GM21423 (cell line): ENCODE results near the gene ZIC4.

Experiments used
- ATAC-seq: cut with Tn5 transposase; IDR thresholded peaks from one replicate; pipeline ENCODE4 v1.9.1; 2021; ENCODE audit warnings: mild to moderate bottlenecking, moderate library complexity; ENCODE audit not compliant: unreplicated experiment

Gene ZIC4

DNA sequence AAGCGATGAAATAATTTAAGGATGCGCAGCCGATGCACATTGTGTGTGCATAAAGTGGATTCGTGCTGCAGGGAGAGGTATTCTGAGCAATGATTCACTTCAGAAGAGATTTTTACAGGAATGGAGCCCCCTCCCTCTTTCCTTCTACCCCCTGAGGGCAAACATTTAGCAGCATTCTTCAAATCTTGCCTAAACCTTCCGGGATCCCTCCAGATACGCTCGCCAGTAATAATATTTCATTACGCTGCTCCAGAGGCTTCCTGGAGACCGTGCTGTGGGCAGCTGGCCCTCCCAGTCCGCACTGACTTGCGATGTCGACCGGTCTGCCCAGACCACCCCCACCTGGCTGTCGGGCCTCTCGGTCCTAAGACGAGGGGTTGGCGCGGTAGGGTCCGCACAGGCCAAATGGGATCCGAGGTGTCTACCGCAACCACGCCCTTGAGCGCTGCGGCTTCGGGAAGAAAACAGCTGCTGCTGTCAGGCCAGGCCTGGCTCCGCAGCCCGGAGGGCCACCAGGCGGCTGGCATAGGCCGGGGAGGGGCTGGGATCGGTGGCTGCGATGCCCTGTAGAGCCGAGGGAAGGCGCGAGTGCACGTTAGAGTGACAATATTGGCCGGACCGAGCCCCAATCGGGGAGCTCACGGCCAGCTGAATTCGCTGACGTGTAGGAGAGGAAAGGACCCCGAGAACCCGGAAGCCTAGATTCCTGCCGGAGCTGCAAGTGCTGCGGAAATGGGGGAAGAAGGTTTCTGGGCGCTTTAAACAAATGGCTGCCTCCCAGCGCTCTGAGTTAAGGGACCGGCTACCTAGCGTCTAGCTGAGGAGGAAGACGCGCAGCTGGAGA lies 14.3 kb downstream of the ZIC4 start:
- no peak for ATAC-seq

DNA sequence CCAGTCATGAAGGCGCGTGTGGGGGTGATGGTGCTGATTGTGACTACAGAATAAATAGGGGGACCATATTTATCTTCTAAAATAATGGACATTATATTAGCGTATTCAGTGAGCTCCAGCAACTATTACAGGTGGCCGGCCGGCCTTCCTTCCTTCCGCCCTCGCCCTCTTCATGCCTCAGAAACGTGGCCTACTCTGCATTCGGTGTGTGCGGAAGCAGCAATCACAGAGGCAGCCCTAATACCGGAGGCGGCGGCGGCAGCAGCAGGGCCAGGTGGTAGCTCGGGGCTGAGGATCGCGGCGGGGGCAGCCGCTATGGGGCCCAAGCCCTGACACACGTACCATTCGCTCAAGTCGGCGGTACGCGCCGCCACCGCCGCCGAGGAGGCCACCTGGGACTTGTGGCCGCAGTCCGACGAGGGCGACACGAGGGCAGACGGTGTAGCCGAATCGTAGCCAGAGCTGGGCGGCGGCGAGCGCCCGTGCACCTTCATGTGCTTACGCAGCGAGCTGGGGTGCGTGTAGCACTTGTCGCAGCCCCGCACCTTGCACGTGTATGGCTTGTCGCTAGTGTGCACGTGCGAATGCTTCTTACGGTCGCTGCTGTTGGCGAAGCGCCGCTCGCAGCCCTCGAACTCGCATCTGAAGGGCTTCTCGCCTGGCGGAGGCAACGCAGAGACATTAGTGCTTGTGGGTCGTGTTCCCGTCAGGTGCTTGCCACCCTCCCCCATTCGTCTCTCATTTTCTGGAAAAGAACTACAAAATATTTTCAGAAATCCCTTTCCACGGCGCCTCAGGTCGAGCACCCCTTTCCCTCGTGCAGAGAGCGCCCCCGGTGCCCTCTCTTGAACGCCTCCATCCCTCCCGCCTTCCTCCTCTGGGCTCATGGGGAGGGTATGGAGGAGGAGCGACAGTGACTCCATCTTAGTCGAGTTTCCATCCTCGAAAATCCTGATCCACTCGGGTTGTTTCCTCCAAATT lies 15.5 kb downstream of the ZIC4 start:
- ATAC-seq = no peak

DNA sequence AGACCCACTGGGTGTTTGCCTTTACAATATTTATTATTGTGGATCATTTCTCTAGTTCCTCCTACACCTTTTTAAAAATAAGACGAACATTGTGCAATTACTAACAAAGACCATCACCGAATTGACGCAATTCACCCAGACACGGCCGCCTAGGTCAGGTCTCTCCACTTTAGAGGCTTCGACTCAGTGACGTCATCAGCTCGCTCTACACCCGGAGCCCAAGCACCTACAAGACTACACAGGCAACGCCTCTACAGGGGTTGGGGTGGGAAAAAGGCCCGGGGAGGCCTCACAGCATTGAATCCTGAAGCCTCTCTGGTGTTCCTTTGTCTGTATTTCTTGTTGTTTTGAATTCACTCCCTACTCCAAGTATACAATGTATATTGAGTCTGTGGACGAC lies 16.6 kb downstream of the ZIC4 start:
- ATAC-seq = no peak

DNA sequence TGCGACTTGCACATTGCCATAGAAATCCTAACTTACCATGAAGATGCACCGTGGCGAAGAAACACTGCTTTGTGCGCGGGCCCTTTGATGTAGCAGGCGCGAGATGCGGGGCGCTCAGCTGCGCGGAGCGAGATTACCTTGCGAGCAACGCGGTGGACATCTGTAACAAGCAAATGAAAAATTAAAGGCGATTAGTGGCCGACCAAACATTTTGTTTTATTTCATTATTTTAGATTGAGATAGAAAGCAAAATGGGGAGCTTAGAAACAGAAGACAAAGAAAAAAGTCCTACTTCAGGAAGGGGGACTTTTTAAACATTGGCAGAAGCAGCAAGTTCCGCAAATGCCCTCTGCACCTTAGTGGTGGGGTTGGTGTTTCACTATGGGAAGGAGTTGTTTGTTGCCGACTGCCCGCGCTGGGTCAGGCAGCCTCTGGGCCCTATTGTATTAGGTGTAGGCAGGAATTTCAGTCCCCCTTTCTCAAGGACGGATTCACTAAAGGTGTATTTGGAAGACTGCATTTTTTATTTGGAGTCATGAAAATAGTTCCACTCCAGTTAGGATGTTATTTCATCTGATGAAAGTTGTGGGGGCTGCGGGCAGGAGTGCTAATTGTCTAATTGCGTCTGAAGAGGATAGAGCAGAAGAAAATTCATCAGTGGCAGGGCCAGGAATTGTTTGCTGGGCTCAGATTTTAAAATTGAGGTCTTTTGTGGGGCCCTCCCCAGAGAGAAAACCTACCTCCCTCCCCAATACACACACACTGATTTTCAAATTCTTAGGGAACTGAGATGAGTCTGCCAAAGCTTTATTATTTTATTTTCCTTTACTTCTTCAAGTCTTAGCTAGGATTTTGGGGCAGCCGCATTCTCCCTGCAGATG lies 17.4 kb downstream of the ZIC4 start:
- no peak for ATAC-seq

DNA sequence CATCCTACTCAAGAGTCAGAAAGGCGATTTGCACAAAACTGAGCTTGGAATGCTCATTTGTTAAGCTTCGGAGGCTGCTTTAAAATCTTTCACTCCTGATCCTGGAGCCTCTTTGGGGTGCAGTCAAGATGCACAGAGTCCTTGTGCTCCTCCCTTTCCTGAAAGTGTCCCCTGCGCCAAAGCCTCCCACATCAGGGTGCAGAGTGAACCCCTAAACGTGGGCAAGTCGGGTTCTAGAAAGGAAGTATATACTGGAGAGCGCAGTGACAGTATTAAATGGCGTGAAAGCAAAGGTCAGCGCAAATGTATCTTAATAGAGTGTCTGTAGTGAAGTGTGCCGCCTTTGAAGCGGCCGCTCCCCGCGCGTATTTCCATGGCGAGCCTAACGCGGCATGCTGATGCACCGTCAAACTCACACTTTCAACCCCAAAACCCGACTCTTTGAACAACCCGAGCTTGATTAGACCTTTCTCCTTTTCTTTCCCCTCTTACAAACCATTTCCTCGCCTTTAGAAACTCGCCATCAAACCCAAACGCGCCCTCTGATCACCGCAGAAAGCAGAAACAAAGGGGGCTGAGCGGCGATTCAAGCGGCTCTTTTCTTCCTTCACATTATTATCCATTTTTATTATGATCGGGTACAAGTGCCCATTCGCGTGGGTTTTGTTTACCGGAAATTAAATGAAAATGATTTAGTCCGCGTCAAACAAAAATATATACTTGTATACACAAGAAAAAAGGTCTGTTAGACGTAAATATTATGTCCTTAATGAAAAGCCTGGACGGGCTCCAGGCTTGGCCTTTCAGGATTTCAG lies 18.3 kb downstream of the ZIC4 start:
- no peak for ATAC-seq

DNA sequence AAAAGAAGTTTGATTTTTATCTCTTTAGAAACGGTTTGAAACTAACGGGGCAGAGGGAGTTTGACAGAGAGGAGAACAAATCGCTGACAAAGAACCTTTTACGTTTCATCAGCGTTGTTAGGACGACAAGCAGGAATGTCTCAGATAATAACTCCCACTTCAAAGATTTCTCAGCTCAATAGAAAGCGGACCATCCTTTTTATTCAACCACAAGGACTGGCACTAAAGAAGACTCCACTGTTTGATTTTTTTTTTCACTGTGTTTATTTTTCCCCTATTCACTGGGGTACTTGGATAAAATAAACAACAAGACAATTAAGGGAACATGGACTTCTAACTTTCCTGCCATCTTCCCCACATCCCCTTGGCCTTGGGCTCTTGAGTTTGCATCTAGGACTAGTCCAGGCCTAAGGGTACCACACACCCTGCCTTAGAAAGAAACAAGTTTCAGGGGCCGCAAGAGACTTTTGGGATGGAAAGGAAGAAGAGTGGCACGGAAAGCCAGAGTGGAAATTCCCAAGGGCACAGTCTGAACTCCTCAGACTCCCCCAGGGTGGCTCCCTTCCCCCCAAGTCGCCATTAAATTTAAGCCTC lies 19.0 kb downstream of the ZIC4 start:
- no peak for ATAC-seq

DNA sequence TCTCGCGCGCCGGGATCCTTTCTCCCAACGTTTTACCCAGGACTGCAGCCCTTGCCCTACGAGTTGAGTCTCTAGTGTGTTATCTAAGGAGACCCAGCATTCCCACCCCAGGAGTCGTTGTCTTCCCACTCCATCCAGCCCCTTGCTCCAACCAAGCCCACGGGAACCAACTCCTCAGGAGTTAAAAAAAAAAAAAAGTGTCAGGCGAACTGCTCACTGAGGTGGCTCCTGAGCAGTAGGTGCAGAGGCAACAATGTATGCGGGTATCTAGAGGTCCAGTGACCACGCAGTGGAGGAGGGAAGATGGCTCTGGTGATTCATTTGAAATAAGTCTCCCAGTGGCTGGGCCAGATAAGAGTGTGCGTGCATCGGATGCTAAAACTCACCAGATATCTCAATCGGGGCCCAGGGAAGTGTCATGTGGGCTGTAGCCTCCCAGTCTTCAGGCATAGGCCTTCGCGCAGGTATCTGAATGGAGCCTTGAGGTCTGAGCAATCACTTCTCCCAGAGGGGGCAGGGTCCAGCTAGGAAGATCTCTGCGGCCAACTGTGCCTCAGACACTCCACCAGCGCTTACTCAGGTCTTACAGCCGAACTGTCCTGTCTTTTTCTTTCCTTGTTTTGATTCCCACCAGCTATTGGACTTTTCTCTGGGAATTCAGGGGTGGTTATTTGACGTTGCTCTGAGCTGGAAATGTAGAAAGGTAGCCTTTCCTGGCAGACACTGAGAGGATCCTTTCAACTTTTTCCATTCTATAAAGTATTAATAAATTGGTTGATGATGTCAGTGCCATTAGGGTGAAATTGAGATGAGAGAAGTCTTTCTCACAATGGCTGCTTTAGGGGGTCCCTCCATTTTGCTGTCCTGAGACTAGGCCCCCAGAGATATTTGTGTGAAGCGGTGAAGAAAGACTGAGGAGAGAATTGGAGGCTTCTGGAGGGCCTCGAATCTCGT lies 21.0 kb downstream of the ZIC4 start:
- ATAC-seq = no peak

DNA sequence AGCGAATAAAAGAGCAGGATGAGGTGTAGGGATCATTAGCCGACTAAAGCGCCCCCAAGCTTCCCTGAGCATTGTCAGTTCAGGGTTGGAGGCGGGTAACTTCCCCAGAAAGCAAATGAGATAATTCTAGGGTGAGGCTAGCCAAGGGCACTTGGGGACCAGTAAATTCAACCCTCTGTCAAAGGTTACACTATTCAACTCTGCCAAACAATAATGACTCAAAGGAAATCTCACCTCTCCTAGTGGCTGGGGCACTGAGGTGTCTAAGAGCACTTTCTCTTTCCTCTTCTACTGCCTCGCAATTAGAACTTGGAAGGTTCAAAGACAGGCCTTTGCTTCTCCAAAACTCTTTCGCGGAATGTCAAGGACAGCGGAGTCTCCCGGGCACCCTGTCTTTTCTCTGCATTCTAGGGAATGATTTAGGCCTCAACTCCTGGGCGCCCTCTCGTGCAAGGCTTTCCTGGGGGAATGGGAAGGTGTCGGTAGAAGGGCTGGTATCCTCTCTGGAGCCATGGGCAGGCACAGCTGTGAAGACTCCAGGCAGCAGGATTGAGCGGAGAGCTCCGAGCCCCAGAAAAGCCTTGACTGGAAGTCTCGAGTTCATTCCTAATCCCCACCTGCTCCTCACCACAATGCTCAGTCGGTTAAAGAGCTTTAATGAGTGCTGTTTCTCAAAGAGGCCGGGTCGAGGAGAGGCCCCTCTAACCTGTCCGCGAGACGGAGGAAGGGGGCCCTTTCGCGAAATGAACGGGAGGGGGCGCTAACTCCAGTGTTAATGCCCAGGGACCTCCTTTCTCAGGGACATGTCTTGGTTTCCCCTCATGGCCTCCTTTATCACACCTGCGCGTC lies 21.9 kb downstream of the ZIC4 start:
- no peak for ATAC-seq

DNA sequence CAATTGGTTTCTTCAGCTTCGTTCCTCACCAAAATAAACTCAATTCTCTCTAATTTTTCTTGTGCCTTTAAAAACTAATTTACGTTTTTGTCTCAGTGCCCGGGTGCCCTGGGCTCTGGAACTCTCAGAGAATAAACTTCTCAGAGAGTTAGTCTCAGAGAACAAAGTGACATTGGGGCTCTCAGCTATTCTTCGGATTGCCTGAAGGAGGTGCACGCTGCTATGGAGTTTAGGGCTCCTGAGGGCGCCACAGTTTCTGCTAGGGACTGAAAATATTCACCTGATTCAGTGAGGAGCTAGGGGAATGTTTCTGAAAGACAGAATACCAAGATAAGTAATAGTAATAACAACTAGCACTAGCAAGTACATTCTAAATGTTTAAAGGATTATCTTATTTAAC lies 22.7 kb downstream of the ZIC4 start:
- no peak for ATAC-seq

DNA sequence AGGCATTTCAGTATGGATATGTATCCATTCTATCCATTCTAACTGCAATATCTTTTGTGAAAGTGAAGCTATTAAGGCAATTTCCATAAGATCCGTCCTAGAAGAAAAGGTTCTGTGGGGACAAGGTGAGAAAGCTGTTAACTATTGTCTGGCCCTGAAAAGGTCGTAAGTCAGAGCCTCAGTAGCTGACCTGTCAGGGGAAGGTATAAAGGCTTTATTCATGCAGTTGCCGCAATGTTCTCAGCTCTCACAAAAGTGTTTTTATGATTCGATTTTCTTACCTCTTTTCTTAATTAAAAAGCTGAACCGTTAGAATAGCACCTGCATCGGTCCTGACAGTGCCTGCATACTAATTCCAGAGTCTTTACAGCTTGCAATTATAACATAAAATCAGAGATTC lies 24.7 kb downstream of the ZIC4 start:
- no peak for ATAC-seq

DNA sequence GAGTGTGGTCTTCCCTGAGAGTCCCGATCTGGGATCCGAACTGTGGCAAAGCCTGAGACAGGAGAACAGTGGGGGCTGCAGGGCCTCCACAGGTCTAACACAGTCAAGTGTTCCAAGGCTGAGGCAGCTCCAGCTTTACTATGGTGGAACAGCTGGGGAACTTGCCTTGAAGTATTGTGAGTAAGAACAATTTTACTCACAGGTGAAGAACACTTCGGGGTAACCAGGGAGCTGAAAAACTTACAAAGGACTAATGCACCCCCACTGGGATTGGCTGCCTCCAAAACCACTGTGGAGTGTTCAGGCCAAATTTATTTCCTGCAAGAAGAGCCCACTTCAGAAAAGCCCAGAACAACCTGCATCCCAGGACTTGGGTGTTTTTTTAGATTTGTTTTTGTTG lies 25.4 kb downstream of the ZIC4 start:
- ATAC-seq = no peak

DNA sequence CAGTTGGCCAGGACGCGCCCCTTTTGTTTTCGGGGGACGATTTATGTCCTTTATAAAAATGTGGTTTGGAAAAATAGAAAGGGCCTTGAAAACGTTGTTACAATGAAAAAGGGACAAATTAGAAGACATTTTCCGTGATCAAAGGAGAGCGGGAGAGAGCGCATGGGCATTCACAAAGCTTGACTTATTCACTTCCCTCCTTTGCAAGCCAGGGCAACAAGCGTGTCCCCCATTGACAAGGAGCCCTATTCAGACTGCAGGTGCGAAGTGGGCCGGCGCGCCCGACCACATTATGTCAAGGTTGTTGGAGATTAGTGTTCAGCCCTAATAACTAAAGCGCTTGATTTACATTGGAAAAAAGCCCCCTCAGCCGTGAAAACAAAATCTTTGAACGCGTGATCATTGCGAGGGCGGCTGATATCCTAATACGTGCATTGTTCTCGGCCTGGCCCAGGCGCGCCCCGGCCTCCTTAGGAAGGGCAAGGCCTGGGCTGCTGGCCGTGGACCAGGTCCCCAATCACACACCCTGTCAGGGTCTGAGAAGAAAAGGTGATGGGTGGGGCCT lies 25.9 kb downstream of the ZIC4 start:
- no peak for ATAC-seq

DNA sequence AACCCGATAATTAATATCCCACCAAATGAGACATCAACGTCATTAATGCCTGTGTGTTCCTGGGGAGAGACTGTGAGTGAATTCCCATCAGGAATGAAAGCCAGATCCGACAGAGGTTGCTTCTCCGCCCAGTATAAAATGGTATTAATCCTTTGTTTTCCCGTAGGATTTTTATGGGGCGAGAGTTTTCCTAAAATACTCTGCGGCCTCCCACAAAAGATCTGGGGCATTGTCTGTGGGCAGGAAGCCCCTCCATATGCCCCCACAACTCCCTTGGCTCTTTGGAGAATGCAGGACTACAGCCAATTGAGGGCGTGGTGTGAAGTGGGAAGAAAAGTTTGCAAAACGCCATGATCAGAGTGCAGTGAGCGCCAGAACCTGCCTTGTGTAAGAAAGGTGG lies 26.7 kb downstream of the ZIC4 start:
- no peak for ATAC-seq

DNA sequence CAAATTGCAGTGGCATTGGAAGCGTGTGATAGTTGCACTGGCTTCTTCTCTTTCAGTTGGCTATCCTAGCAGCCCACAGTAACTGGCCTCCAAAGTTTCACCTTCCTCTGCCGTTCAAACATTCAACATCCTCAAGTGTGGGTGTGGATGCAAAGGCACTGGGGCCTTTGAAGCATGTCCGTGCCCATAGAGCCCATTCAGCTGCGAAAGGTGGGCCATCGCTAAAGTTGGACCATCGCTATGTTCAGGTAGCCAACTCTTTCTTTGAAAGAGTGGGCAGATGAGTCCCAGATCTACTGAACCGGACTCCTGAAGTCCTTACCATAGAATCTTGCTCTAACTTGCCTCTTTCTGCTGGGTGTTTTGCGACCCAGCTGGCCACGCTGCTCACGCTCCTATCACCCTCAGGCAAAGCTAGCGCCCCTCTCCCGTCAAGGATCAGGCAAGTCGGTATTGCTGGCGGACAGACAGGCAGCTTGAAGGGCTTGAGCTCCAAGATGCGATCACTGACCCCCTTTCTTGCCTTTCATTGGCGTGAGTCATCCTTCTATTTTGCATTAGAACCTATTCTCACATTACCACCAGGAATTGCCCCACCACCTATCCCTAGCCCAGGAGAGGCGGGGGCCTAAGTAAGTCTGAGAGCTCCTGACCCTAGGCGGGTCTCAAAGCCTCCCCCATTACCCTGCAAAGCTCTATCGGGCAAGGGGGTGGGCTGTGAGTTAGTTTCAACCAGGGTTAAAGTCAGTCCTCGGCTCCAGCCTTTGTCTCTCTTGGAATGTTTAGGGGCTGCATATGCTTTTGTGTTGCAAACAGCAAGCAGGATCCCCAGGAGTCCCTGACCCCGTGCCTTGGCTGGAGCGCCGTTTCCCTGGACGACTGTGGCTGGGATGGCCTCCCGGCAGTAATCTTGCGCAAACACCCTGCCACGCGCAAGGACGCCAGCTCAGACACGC lies 28.7 kb downstream of the ZIC4 start:
- no peak for ATAC-seq

DNA sequence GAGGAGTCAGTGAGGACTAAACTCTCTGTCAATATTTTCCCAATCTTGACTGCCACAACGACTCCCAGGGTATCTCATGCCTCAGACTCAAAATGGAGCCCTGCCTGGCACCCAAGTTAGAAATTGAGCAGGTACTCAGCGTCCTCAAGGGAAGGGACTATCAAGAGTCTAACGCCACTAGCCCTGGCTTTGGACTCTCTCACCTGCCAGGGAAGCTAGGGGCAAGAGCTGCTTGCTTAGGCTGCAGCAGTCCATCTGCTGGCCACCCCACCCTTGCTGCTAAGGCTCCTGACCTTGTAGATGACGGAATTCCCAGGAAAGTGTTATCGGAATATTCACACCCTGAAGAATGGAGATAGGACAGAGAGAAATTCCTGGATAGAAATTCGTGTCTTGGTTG lies 33.0 kb downstream of the ZIC4 start:
- no peak for ATAC-seq

DNA sequence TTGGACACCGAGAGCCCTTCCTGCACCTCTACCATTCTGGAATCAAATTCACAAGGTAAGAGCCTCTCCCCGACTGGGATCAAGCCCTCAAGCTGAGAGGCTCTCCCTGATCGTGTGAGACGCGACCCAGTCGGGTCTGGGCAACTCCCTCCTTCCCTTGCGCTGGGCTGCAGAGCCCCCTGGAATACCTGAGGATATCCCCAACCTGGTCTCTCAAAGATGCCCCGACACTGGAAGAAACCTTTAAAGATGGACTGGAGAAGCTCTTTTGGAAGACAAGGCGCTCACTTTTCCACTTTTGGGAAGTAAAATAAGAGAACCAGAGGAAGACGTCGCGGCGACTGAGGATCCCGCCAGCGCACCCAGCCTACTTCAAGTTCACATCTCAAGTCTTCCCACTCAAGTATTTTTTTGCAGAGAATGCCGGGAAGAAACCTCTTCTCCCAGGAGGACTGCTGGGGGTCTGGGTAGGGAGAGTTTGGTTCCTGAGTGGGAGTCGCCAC lies 33.8 kb downstream of the ZIC4 start:
- ATAC-seq = no peak
